Measurements from ENCODE around the gene SEPTIN5.

Gene SEPTIN5

GRCh38 chr22:19763458-19764298, 49.4 kb downstream of the SEPTIN5 start:
- no peak for FAIRE-seq

- no peak for FAIRE-seq
Measured at GRCh38 chr22:19764299-19764593, 49.9 kb downstream of the SEPTIN5 start.

GRCh38 chr22:19764636-19765476, 50.6 kb downstream of the SEPTIN5 start:
- no peak for FAIRE-seq

GRCh38 chr22:19765477-19766239, 51.4 kb downstream of the SEPTIN5 start:
- no peak for FAIRE-seq

- no peak for FAIRE-seq
Measured at GRCh38 chr22:19766240-19766510, 51.9 kb downstream of the SEPTIN5 start.

- FAIRE-seq = no peak
Measured at GRCh38 chr22:19766511-19767426, 52.5 kb downstream of the SEPTIN5 start.

- FAIRE-seq = no peak
Measured at GRCh38 chr22:19767427-19768341, 53.4 kb downstream of the SEPTIN5 start.

- FAIRE-seq = no peak
Measured at GRCh38 chr22:19769393-19769715, 55.1 kb downstream of the SEPTIN5 start.

- FAIRE-seq = no peak
Measured at GRCh38 chr22:19770349-19771220, 56.3 kb downstream of the SEPTIN5 start.

GRCh38 chr22:19772422-19772672, 58.0 kb downstream of the SEPTIN5 start:
- FAIRE-seq = no peak

Data from islet of Langerhans (tissue), 1 donor.